Calu3 (cell line): ENCODE measurements around the gene NAA10. TPM values are rescaled to one million over a fixed set of nuclear protein-coding genes. Genes with fewer than 3 reads are reported as not detected.

ENCODE experiments used
- BruUV-seq: library from RNA; stranded (reverse); fragments of 400-500 nt; replicated peaks from 2 replicates; lab custom pipeline; 2021; lab: Mats Ljungman, UMichigan
- CTCF ChIA-PET: fragments of 300-600 bp; sonication (Branson Sonifier 250); formaldehyde crosslinking; loops from one replicate; lab custom pipeline; 2022; ENCODE audit warnings: antibody characterized with exemption; lab: Charles Lee
- DNase-seq: peaks from one replicate; pipeline ENCODE4 v3.0.0; 2022
- H3K27ac Mint-ChIP-seq: one replicate; pipeline ENCODE4 v1.8.0; 2022; ENCODE audit warnings: mixed read lengths; ENCODE audit not compliant: unreplicated experiment
- H3K27me3 Mint-ChIP-seq: one replicate; pipeline ENCODE4 v1.8.0; 2022; ENCODE audit warnings: mixed read lengths; ENCODE audit not compliant: unreplicated experiment
- H3K36me3 Mint-ChIP-seq: one replicate; pipeline ENCODE4 v1.8.0; 2022; ENCODE audit warnings: mild to moderate bottlenecking, moderate library complexity, mixed read lengths; ENCODE audit not compliant: insufficient read depth, unreplicated experiment
- H3K4me1 Mint-ChIP-seq: one replicate; pipeline ENCODE4 v1.8.0; 2022; ENCODE audit warnings: mild to moderate bottlenecking, low read depth, mixed read lengths; ENCODE audit not compliant: unreplicated experiment
- H3K4me3 Mint-ChIP-seq: one replicate; pipeline ENCODE4 v1.8.0; 2022; ENCODE audit warnings: mild to moderate bottlenecking, low read depth, moderate library complexity, mixed read lengths; ENCODE audit not compliant: unreplicated experiment
- H3K9me3 Mint-ChIP-seq: one replicate; pipeline ENCODE4 v1.8.0; 2022; ENCODE audit warnings: low read depth, mixed read lengths; ENCODE audit not compliant: unreplicated experiment
- intact Hi-C: fragments of 100-400 bp; cut with micrococcal nuclease; formaldehyde crosslinking; loops from one replicate; pipeline ENCODE4 v1.10.0; 2022; ENCODE audit not compliant: unreplicated experiment
- total RNA-seq: library from RNA; stranded (reverse); gene quantifications from 2 replicates; pipeline ENCODE4 v1.2.3, GENCODE V29; 2022
- TF ChIP-seq, protein P1 (sequence below): fragments of 200-600 bp; IDR thresholded peaks from one replicate; pipeline ENCODE4 v1.8.0; 2022; ENCODE audit warnings: antibody characterized with exemption; ENCODE audit not compliant: unreplicated experiment

Gene NAA10
- total RNA-seq, 1 experiment from 2014 or later, result 139 TPM

DNA sequence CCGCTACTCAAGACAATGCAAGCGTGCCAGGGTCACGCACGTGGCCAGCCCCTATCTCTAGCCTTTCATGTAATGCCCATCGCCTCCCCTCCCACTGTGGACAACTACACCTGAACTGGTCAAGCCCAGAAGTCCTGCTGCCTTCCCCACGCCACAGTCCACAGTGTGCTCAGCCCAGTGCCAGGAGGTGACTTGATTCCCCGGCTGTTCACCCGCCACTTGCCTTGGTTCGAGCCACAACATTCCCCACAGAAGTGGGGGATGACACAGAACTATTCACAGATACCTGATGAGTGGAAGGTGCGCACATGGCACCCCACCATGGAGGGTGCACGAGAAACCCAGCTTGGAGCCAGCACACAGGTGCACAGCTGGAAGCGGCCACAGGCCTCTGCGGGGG is 15.6 kb downstream of the NAA10 start:
- BruUV-seq, result no TSS peak
- peaks cover 34% of the 10 kb centered on the region for H3K27me3 Mint-ChIP-seq
- no peaks in the 10 kb centered on the region for H3K36me3 Mint-ChIP-seq
- no peaks in the 10 kb centered on the region for H3K9me3 Mint-ChIP-seq
- H3K4me1 Mint-ChIP-seq, result no peaks in the 10 kb centered on the region
- DNase-seq, result no peak
- H3K4me3 Mint-ChIP-seq, result no peak overlapping the region
- H3K27ac Mint-ChIP-seq, result no peak overlapping the region
- CTCF ChIA-PET, result no interaction called here
- TF ChIP-seq, protein P1, sequence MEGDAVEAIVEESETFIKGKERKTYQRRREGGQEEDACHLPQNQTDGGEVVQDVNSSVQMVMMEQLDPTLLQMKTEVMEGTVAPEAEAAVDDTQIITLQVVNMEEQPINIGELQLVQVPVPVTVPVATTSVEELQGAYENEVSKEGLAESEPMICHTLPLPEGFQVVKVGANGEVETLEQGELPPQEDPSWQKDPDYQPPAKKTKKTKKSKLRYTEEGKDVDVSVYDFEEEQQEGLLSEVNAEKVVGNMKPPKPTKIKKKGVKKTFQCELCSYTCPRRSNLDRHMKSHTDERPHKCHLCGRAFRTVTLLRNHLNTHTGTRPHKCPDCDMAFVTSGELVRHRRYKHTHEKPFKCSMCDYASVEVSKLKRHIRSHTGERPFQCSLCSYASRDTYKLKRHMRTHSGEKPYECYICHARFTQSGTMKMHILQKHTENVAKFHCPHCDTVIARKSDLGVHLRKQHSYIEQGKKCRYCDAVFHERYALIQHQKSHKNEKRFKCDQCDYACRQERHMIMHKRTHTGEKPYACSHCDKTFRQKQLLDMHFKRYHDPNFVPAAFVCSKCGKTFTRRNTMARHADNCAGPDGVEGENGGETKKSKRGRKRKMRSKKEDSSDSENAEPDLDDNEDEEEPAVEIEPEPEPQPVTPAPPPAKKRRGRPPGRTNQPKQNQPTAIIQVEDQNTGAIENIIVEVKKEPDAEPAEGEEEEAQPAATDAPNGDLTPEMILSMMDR, result no peak
- intact Hi-C loops, result no loop called here

DNA sequence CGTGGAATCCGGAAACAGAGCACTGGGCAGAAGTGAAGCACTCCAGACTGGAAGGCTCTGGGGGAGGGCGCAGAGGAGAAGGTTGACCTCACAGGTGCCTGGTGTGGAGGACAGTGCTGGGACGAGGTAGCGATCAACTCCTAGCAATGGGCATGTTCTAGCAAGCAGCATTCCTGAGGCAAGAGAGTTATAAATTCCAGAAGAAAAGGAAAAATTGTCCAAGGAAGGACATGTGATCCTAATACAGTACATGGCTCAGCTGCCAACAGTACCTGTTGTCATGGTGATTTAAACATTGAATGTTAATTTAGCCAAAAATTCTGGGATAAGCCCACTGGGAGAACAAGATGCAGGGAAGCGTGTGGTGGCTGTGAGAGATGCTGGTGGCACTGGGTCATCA is 17.0 kb downstream of the NAA10 start:
- intact Hi-C loops, result no loop called here
- no peak overlapping the region for H3K4me3 Mint-ChIP-seq
- H3K27ac Mint-ChIP-seq, result no peak overlapping the region
- H3K36me3 Mint-ChIP-seq, result no peaks in the 10 kb centered on the region
- H3K27me3 Mint-ChIP-seq, result peaks cover 30% of the 10 kb centered on the region
- CTCF ChIA-PET, result no interaction called here
- no peak for DNase-seq
- no peaks in the 10 kb centered on the region for H3K9me3 Mint-ChIP-seq
- TF ChIP-seq, protein P1, result no peak
- H3K4me1 Mint-ChIP-seq, result no peaks in the 10 kb centered on the region
- no TSS peak for BruUV-seq

DNA sequence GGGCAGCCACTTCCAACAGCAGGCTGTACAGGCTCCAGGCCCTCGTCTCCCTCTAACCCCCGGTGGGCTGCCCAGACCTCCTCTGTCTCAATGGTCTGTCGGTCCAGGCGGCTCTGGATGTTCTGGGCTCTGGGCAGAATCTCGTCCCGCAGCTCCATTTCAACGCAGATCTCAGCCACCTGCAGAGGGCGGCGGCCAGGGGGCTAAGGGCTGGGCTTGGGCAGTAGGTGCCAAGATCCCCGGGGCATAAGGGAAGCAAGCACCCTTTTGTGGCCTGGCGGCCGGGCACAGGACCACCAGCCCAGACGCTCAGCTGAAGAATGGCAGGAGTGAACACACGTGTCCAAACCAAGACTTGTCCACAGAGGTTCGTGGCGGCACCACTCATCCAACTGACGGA is 21.1 kb downstream of the NAA10 start:
- H3K4me1 Mint-ChIP-seq, result no peaks in the 10 kb centered on the region
- intact Hi-C loops, result no loop called here
- peaks cover 5% of the 10 kb centered on the region for H3K36me3 Mint-ChIP-seq
- H3K9me3 Mint-ChIP-seq, result no peaks in the 10 kb centered on the region
- DNase-seq, result no peak
- peaks cover 4% of the 10 kb centered on the region for H3K27me3 Mint-ChIP-seq
- H3K27ac Mint-ChIP-seq, result no peak overlapping the region
- BruUV-seq, result no TSS peak
- TF ChIP-seq, protein P1, result no peak
- no peak overlapping the region for H3K4me3 Mint-ChIP-seq
- CTCF ChIA-PET, result no interaction called here

DNA sequence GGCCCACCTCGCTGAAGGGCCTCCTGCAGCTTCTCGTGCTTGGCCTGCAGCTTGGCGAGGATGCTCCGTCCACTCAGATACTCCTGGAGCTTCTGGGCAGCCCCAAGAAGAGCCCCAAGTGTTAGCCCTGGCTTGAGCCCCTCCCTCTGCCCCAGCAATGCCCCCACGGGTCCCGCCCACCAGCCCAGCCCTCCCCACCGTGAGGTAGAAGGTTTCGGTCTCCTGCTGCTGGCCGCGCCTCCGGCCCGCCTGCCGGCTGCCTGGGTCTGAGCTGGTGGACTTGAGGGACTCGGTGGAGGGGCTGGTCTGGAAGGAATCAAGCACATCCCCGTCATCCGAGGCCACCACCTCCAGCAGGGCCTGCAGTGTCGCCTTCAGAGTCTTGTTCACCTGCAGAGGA is 21.6 kb downstream of the NAA10 start:
- CTCF ChIA-PET, result interaction anchor here (1.1 kb wide), 1 partner anchor 10 kb away, joined by 3 read pairs; no protein-coding TSS in a partner anchor
- no TSS peak for BruUV-seq

More for the DNA sequence above, 21.6 kb downstream of the NAA10 start:
- Mint-ChIP-seq H3K36me3 (peaks cover 5% of the 10 kb centered on the region), H3K9me3 (no peaks in the 10 kb centered on the region), H3K4me3 (no peak overlapping the region), H3K27ac (no peak overlapping the region), H3K27me3 (peaks cover 9% of the 10 kb centered on the region), H3K4me1 (no peaks in the 10 kb centered on the region)
- intact Hi-C loops, result no loop called here
- DNase-seq, result no peak
- TF ChIP-seq, protein P1, result no peak
